Liver (tissue), 9 donors: ENCODE measurements around the gene TMEM107. TPM values are rescaled to one million over a fixed set of nuclear protein-coding genes. Genes with fewer than 3 reads are reported as not detected.
A peak's percentile ranks its signal among the peaks of the same experiment; 100 is the strongest.

Experiments
- DNase-seq: peaks from one replicate; pipeline ENCODE4 v3.0.0-alpha.2; 2017; ENCODE audit warnings: low spot score
- H3K27ac ChIP-seq, 2 donors: one replicate each; pipeline ENCODE4 v1.7.0; 2013; ENCODE audit warnings: inconsistent platforms in 2 of 2, low read length in 2 of 2, control low read depth in 1 of 2, low read depth in 1 of 2, mild to moderate bottlenecking in 1 of 2
- H3K27me3 ChIP-seq, 4 donors: one replicate each; pipeline versions ENCODE4 v1.6.1 to v1.7.0; 2013; ENCODE audit warnings: low read length in 3 of 4, inconsistent platforms in 1 of 4, mild to moderate bottlenecking in 1 of 4, moderate library complexity in 1 of 4; ENCODE audit not compliant: control insufficient read depth in 4 of 4, insufficient read depth in 4 of 4
- H3K36me3 ChIP-seq, 4 donors: one replicate each; pipeline versions ENCODE4 v1.6.1 to v1.7.0; 2013; ENCODE audit warnings: low read length in 3 of 4, mild to moderate bottlenecking in 3 of 4, low read depth in 1 of 4, moderate library complexity in 1 of 4; ENCODE audit not compliant: control insufficient read depth in 4 of 4, insufficient read depth in 3 of 4
- H3K4me1 ChIP-seq, 4 donors: one replicate each; pipeline versions ENCODE4 v1.6.1 to v1.7.0; 2013; ENCODE audit warnings: low read length in 3 of 4, mild to moderate bottlenecking in 3 of 4, moderate library complexity in 1 of 4; ENCODE audit not compliant: control insufficient read depth in 4 of 4, insufficient read depth in 4 of 4
- H3K4me3 ChIP-seq, 3 donors: one replicate each; pipeline versions ENCODE4 v1.6.1 to v1.7.0; 2013; ENCODE audit warnings: low read length in 3 of 3, control low read depth in 1 of 3, low read depth in 1 of 3, mild to moderate bottlenecking in 1 of 3
- H3K9ac ChIP-seq, 2 donors: one replicate each; pipeline ENCODE4 v1.7.0; 2013; ENCODE audit warnings: low read length in 2 of 2, mild to moderate bottlenecking in 2 of 2, moderate library complexity in 2 of 2, control low read depth in 1 of 2, low read depth in 1 of 2
- H3K9me3 ChIP-seq, 4 donors: one replicate each; pipeline versions ENCODE4 v1.6.1 to v1.7.0; 2013; ENCODE audit warnings: low read length in 3 of 4; ENCODE audit not compliant: control insufficient read depth in 4 of 4
- ATF3 ChIP-seq: IDR thresholded peaks from 2 replicates; pipeline ENCODE4 v1.6.1; 2016; ENCODE audit warnings: antibody characterized with exemption
- CTCF ChIP-seq: fragments of 150-350 bp; IDR thresholded peaks from 2 replicates; pipeline ENCODE4 v1.5.1; 2017; ENCODE audit warnings: improper control_type of control experiment, low read depth, low read length; ENCODE audit not compliant: missing input control
- EGR1 ChIP-seq, 2 donors: IDR thresholded peaks; 2 replicates each; pipeline ENCODE4 v1.6.1; 2016 to 2018; ENCODE audit warnings: antibody characterized with exemption in 2 of 2, low read depth in 2 of 2
- FOXA1 ChIP-seq: IDR thresholded peaks from 2 replicates; pipeline ENCODE4 v1.6.1; 2016; ENCODE audit warnings: antibody characterized with exemption
- FOXA2 ChIP-seq: IDR thresholded peaks from 2 replicates; pipeline ENCODE4 v1.6.1; 2016; ENCODE audit warnings: antibody characterized with exemption
- GABPA ChIP-seq, 2 donors: IDR thresholded peaks in 1 of 2; conservative IDR thresholded peaks in 1 of 2; 2 replicates each; pipeline ENCODE4 v1.6.1; 2016; ENCODE audit warnings: antibody characterized with exemption in 2 of 2, mild to moderate bottlenecking in 1 of 2, moderate library complexity in 1 of 2
- HNF4A ChIP-seq, 2 donors: conservative IDR thresholded peaks; 2 replicates each; pipeline ENCODE4 v1.6.1; 2016; ENCODE audit warnings: antibody characterized with exemption in 2 of 2, mild to moderate bottlenecking in 2 of 2
- HNF4G ChIP-seq: IDR thresholded peaks from 2 replicates; pipeline ENCODE4 v1.6.1; 2016; ENCODE audit warnings: antibody characterized with exemption
- JUND ChIP-seq, 2 donors: IDR thresholded peaks; 2 replicates each; pipeline ENCODE4 v1.6.1; 2016; ENCODE audit warnings: antibody characterized with exemption in 2 of 2
- MAX ChIP-seq: IDR thresholded peaks from 2 replicates; pipeline ENCODE4 v1.6.1; 2016; ENCODE audit warnings: antibody characterized with exemption
- NR2F2 ChIP-seq: IDR thresholded peaks from 2 replicates; pipeline ENCODE4 v1.6.1; 2016; ENCODE audit warnings: antibody characterized with exemption
- RAD21 ChIP-seq, 2 donors: IDR thresholded peaks; 2 replicates each; pipeline ENCODE4 v1.6.1; 2016; ENCODE audit warnings: antibody characterized with exemption in 2 of 2, mild to moderate bottlenecking in 2 of 2
- RXRA ChIP-seq, 2 donors: IDR thresholded peaks; 2 replicates each; pipeline ENCODE4 v1.6.1; 2017 to 2018; ENCODE audit warnings: antibody characterized with exemption in 2 of 2, mild to moderate bottlenecking in 1 of 2
- SP1 ChIP-seq: IDR thresholded peaks from 2 replicates; pipeline ENCODE4 v1.6.1; 2018; ENCODE audit warnings: antibody characterized with exemption, mild to moderate bottlenecking
- TAF1 ChIP-seq: conservative IDR thresholded peaks from 2 replicates; pipeline ENCODE4 v1.6.1; 2016; ENCODE audit warnings: antibody characterized with exemption, mild to moderate bottlenecking
- YY1 ChIP-seq: IDR thresholded peaks from 2 replicates; pipeline ENCODE4 v1.6.1; 2016; ENCODE audit warnings: antibody characterized with exemption, mild to moderate bottlenecking
- ZBTB33 ChIP-seq: IDR thresholded peaks from 2 replicates; pipeline ENCODE4 v1.6.1; 2016; ENCODE audit warnings: antibody characterized with exemption
- WGBS: extraction: QIAGEN DNeasy Blood & Tissue Kit; methylation state at CpG from one replicate; pipeline ENCODE4 v1.1.7; 2013; 5-methylcytosine and 5-hydroxymethylcytosine counted together
- polyA plus RNA-seq, 2 donors: library from polyadenylated mRNA; stranded (reverse) in 1 of 2; unstranded in 1 of 2; fragments of 200-250 nt in 1 of 2; fragments of >200 nt in 1 of 2; fragmentation: Nextera tagmentation in 1 of 2; extraction: Ambion mirVana in 1 of 2; gene quantifications; one replicate each; pipeline versions ENCODE4 v1.2.1 to v1.2.3, GENCODE V29; 2013 to 2015
- total RNA-seq, 2 donors: library from RNA; depleted of rRNA; stranded (reverse); fragments of >200 nt; gene quantifications; one replicate each; pipeline ENCODE4 v1.2.3, GENCODE V29; 2014
- donor health status: healthy.
- donor health status: healthy.
- donor health status: healthy.
- donor health status: healthy.
- donor health status: healthy.

Gene TMEM107
- total and polyA plus RNA-seq, 4 donors, result 3.0 to 8.4 (median 4.2) TPM

- WGBS, result 12% methylated on average over 46 of the region's 46 CpGs
- DNase-seq, result peak; percentile 96
- no peaks in the 10 kb centered on the region for H3K9me3 ChIP-seq
- peaks cover 5 to 12% (median 8%) of the 10 kb centered on the region in 4 donors for H3K4me1 ChIP-seq
- no peaks in the 10 kb centered on the region for H3K27me3 ChIP-seq
- no peak for TF ChIP-seq CTCF
- peak; percentile 74 for TF ChIP-seq MAX
- TF ChIP-seq TAF1, result no peak
- TF ChIP-seq FOXA1, result no peak
- no peak for TF ChIP-seq HNF4A (conservative IDR thresholded peaks at IDR 0.05)
- peak within 1 kb of the TSS in 1 of 2 donors; percentile 59 for H3K9ac ChIP-seq
- peak within 1 kb of the TSS; percentile 54 to 55 for H3K27ac ChIP-seq
- H3K36me3 ChIP-seq, result no peaks in the 10 kb centered on the region
- H3K4me3 ChIP-seq, result peak within 1 kb of the TSS; percentile 46 to 67 (median 50)
These were observed 34.0 kb upstream of the TMEM107 start, which contains the start of gene AURKB for GRCh38 chr17:8209907-8210760. Gene AURKB, minus strand, starts transcription at chr17:8210575. Its CDS starts 351 bp downstream, at chr17:8210224.

- no peak for TF ChIP-seq JUND (IDR thresholded peaks at IDR 0.05)
- TF ChIP-seq YY1, result no peak
- TF ChIP-seq RAD21 (IDR thresholded peaks at IDR 0.05), result no peak
- TF ChIP-seq SP1, result no peak
- TF ChIP-seq RXRA (IDR thresholded peaks at IDR 0.05), result no peak
- TF ChIP-seq EGR1 (IDR thresholded peaks at IDR 0.05; ENCODE audit: low read depth in 2 of 2), result no peak
- no peak for TF ChIP-seq ZBTB33
- no peak for TF ChIP-seq ATF3
- TF ChIP-seq FOXA1, result no peak
- no peak for TF ChIP-seq HNF4G
- TF ChIP-seq NR2F2, result no peak
- TF ChIP-seq MAX, result no peak
- no peak for TF ChIP-seq GABPA (IDR thresholded peaks at IDR 0.05 in 1 of 2, conservative IDR thresholded peaks at IDR 0.05 in 1 of 2)
- no peak for TF ChIP-seq CTCF
- no peak for TF ChIP-seq HNF4A (conservative IDR thresholded peaks at IDR 0.05)
- no peak for TF ChIP-seq FOXA2
- no peak for DNase-seq
- no peak overlapping the region for H3K9ac ChIP-seq
- 96% methylated on average over 12 of the region's 12 CpGs for WGBS
- no peaks in the 10 kb centered on the region for H3K27me3 ChIP-seq
- peaks cover 5 to 12% (median 8%) of the 10 kb centered on the region in 4 donors for H3K4me1 ChIP-seq
- no peaks in the 10 kb centered on the region for H3K36me3 ChIP-seq
- H3K9me3 ChIP-seq, result no peaks in the 10 kb centered on the region
- H3K27ac ChIP-seq, result no peak overlapping the region
- no peak overlapping the region for H3K4me3 ChIP-seq
These were observed 30.4 kb upstream of the TMEM107 start for GRCh38 chr17:8206536-8206935.
